ENCODE data around the gene HOXB3. TPM values are rescaled to one million over a fixed set of nuclear protein-coding genes. Genes with fewer than 3 reads are reported as not detected.

Gene HOXB3
- total RNA-seq, 3 donors from 2014 or later = 13.8 to 36.7 (median 14.4) TPM

DNA sequence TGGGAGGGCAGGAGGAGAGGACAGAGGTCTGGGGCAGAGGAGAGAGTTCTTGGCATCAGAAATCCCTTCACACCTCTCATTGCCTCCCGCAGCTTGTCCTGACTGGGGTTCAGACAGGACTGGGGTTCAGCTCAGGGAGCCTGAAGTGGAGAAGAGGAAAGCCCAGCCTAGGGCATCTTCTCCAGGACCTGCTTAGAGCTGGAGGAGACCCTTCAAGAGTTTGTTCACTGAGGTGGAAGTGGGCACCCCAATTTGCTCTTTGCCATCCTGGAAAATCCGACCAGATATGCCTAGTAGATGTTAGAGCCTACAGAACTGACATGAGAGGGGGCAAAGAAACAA is 2.0 kb downstream of the HOXB3 start:
- H3K27me3 ChIP-seq = peaks cover 0 to 76% of the 10 kb centered on the region in 2 donors
- TF ChIP-seq, protein P1, sequence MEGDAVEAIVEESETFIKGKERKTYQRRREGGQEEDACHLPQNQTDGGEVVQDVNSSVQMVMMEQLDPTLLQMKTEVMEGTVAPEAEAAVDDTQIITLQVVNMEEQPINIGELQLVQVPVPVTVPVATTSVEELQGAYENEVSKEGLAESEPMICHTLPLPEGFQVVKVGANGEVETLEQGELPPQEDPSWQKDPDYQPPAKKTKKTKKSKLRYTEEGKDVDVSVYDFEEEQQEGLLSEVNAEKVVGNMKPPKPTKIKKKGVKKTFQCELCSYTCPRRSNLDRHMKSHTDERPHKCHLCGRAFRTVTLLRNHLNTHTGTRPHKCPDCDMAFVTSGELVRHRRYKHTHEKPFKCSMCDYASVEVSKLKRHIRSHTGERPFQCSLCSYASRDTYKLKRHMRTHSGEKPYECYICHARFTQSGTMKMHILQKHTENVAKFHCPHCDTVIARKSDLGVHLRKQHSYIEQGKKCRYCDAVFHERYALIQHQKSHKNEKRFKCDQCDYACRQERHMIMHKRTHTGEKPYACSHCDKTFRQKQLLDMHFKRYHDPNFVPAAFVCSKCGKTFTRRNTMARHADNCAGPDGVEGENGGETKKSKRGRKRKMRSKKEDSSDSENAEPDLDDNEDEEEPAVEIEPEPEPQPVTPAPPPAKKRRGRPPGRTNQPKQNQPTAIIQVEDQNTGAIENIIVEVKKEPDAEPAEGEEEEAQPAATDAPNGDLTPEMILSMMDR (IDR thresholded peaks at IDR 0.05) = no peak
- TF ChIP-seq POLR2A (IDR thresholded peaks at IDR 0.05) (no peak), POLR2AphosphoS5 (IDR thresholded peaks at IDR 0.05) (no peak)
- no peaks in the 10 kb centered on the region for H3K4me1 ChIP-seq
- no peak overlapping the region for H3K4me3 ChIP-seq
- no peaks in the 10 kb centered on the region for H3K36me3 ChIP-seq
- H3K27ac ChIP-seq = no peak overlapping the region
- no peak for DNase-seq (ENCODE audit: low spot score in 2 of 2)
- no peaks in the 10 kb centered on the region for H3K9me3 ChIP-seq
- intact Hi-C loops (cut with DNase I; ENCODE audit: low total_unique reads) = no loop called here

GRCh38 chr17:48587276-48588073 is 2.6 kb downstream of the HOXB3 start:
- intact Hi-C loops (cut with DNase I; ENCODE audit: low total_unique reads) = no loop called here
- peak overlapping the region in 1 of 2 donors; percentile 57 for H3K27ac ChIP-seq
- TF ChIP-seq, protein P1 (IDR thresholded peaks at IDR 0.05) = no peak
- TF ChIP-seq POLR2A (IDR thresholded peaks at IDR 0.05) (no peak), POLR2AphosphoS5 (IDR thresholded peaks at IDR 0.05) (no peak)

GRCh38 chr17:48586355-48587258 is 3.4 kb downstream of the HOXB3 start:
- Histone ChIP-seq H3K36me3 (no peaks in the 10 kb centered on the region), H3K27me3 (peaks cover 0 to 78% of the 10 kb centered on the region in 2 donors), H3K9me3 (no peaks in the 10 kb centered on the region), H3K4me3 (peak overlapping the region; percentile 66 to 85 (median 73)), H3K4me1 (no peaks in the 10 kb centered on the region), H3K27ac (peak overlapping the region; percentile 67 to 88)
- no peak for DNase-seq (ENCODE audit: low spot score in 2 of 2)
- intact Hi-C loops (cut with DNase I; ENCODE audit: low total_unique reads) = no loop called here
- TF ChIP-seq, protein P1 (IDR thresholded peaks at IDR 0.05) = no peak
- TF ChIP-seq POLR2A (IDR thresholded peaks at IDR 0.05) (no peak), POLR2AphosphoS5 (IDR thresholded peaks at IDR 0.05) (no peak)

More at GRCh38 chr17:48587276-48588073, 2.6 kb downstream of the HOXB3 start:
- DNase-seq (ENCODE audit: low spot score in 2 of 2) = no peak
- H3K36me3 ChIP-seq = no peaks in the 10 kb centered on the region
- no peaks in the 10 kb centered on the region for H3K9me3 ChIP-seq
- H3K4me1 ChIP-seq = no peaks in the 10 kb centered on the region
- H3K27me3 ChIP-seq = peaks cover 0 to 76% of the 10 kb centered on the region in 2 donors
- no peak overlapping the region for H3K4me3 ChIP-seq

- Histone ChIP-seq H3K27ac (peak overlapping the region in 1 of 2 donors; percentile 88), H3K36me3 (no peaks in the 10 kb centered on the region), H3K4me3 (peak overlapping the region; percentile 66 to 85 (median 73)), H3K4me1 (no peaks in the 10 kb centered on the region), H3K27me3 (peaks cover 0 to 86% of the 10 kb centered on the region in 2 donors), H3K9me3 (no peaks in the 10 kb centered on the region)
- intact Hi-C loops (cut with DNase I; ENCODE audit: low total_unique reads) = no loop called here
- no peak for DNase-seq (ENCODE audit: low spot score in 2 of 2)
- TF ChIP-seq, protein P1 (IDR thresholded peaks at IDR 0.05) = no peak
- TF ChIP-seq POLR2AphosphoS5 (IDR thresholded peaks at IDR 0.05) = no peak
- no peak for TF ChIP-seq POLR2A (IDR thresholded peaks at IDR 0.05)
Observed at GRCh38 chr17:48584223-48584741, 5.8 kb downstream of the HOXB3 start.
